HUES64 (cell line): ENCODE measurements around the gene AGXT.

ENCODE experiments used
- H3K27ac ChIP-seq: 2 replicates; pipeline ENCODE4 v1.7.0; 2013; ENCODE audit warnings: low read depth, low read length, inconsistent platforms
- H3K27me3 ChIP-seq: 2 replicates; pipeline ENCODE4 v1.6.1; 2013; ENCODE audit warnings: mild to moderate bottlenecking, low read length; ENCODE audit not compliant: insufficient read depth
- H3K36me3 ChIP-seq: 2 replicates; pipeline ENCODE4 v1.6.1; 2013; ENCODE audit warnings: mild to moderate bottlenecking, low read length; ENCODE audit not compliant: insufficient read depth
- H3K4me1 ChIP-seq: 2 replicates; pipeline ENCODE4 v1.6.1; 2013; ENCODE audit warnings: mild to moderate bottlenecking, low read length, moderate library complexity; ENCODE audit not compliant: insufficient read depth
- H3K4me3 ChIP-seq: 2 replicates; pipeline ENCODE4 v1.5.1; 2013; ENCODE audit warnings: mild to moderate bottlenecking, low read length, moderate library complexity
- H3K9ac ChIP-seq: 2 replicates; pipeline ENCODE4 v1.6.1; 2013; ENCODE audit warnings: mild to moderate bottlenecking, low read depth, low read length
- H3K9me3 ChIP-seq: 2 replicates; pipeline ENCODE4 v1.6.1; 2013; ENCODE audit warnings: low read depth, low read length; ENCODE audit not compliant: insufficient read depth
- WGBS: fragments of 150-250, 120-280 bp; methylation state at CpG from one replicate; pipeline ENCODE4 v1.1.7; 2013; ENCODE audit warnings: missing lambda C conversion rate; 5-methylcytosine and 5-hydroxymethylcytosine counted together

AGXT gene

GRCh38 chr2:240857039-240858008 lies 11.3 kb upstream of the AGXT start:
- H3K27ac ChIP-seq, result no peak overlapping the region
- no peak overlapping the region for H3K9ac ChIP-seq
- WGBS, result 90% methylated on average over 21 of the region's 21 CpGs

GRCh38 chr2:240858321-240858720 lies 10.3 kb upstream of the AGXT start:
- H3K36me3 ChIP-seq, result no peaks in the 10 kb centered on the region
- no peak overlapping the region for H3K9ac ChIP-seq
- 94% methylated on average over 13 of the region's 13 CpGs for WGBS

More at GRCh38 chr2:240857039-240858008, 11.3 kb upstream of the AGXT start:
- Histone ChIP-seq H3K9me3 (no peaks in the 10 kb centered on the region; the same call in 1 of the 2 replicates), H3K27me3 (no peaks in the 10 kb centered on the region; the same call in 1 of the 2 replicates), H3K36me3 (no peaks in the 10 kb centered on the region), H3K4me3 (no peak overlapping the region), H3K4me1 (no peaks in the 10 kb centered on the region)

GRCh38 chr2:240858871-240859270 lies 9.8 kb upstream of the AGXT start:
- H3K9me3 ChIP-seq, result no peaks in the 10 kb centered on the region; the same call in 1 of the 2 replicates
- H3K27me3 ChIP-seq, result no peaks in the 10 kb centered on the region; the same call in 1 of the 2 replicates
- no peak overlapping the region for H3K9ac ChIP-seq
- H3K27ac ChIP-seq, result no peak overlapping the region
- 94% methylated on average over 10 of the region's 10 CpGs for WGBS
- H3K36me3 ChIP-seq, result no peaks in the 10 kb centered on the region
- H3K4me1 ChIP-seq, result no peaks in the 10 kb centered on the region
- no peak overlapping the region for H3K4me3 ChIP-seq

More at GRCh38 chr2:240858321-240858720, 10.3 kb upstream of the AGXT start:
- no peaks in the 10 kb centered on the region; the same call in 1 of the 2 replicates for H3K27me3 ChIP-seq
- H3K9me3 ChIP-seq, result no peaks in the 10 kb centered on the region; the same call in 1 of the 2 replicates
- H3K27ac ChIP-seq, result no peak overlapping the region
- H3K4me1 ChIP-seq, result no peaks in the 10 kb centered on the region
- no peak overlapping the region for H3K4me3 ChIP-seq

DNA sequence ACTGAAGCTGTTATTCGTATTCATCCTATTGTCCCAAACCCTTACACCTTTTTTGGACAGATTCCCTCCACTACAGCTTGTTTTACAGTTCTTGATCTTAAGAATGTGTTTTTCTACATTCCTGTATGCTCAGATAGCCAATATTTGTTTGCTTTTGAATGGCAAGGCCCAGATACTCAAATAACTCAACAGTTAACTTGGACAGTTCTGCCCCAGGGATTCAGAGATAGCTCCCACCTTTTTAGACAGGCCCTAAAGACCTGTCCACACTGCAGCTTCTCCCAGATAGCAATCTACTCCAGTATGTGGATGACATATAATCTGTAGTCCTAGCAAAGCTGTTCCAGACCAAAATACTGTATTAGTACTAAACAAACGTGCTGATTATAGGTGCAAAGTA lies 7.1 kb upstream of the AGXT start:
- no peak overlapping the region for H3K9ac ChIP-seq
- 98% methylated on average over 2 of the region's 2 CpGs for WGBS
- H3K27me3 ChIP-seq, result no peaks in the 10 kb centered on the region; the same call in 1 of the 2 replicates
- H3K9me3 ChIP-seq, result no peaks in the 10 kb centered on the region
- no peaks in the 10 kb centered on the region for H3K4me1 ChIP-seq
- no peak overlapping the region for H3K4me3 ChIP-seq
- H3K27ac ChIP-seq, result no peak overlapping the region
- no peaks in the 10 kb centered on the region for H3K36me3 ChIP-seq

DNA sequence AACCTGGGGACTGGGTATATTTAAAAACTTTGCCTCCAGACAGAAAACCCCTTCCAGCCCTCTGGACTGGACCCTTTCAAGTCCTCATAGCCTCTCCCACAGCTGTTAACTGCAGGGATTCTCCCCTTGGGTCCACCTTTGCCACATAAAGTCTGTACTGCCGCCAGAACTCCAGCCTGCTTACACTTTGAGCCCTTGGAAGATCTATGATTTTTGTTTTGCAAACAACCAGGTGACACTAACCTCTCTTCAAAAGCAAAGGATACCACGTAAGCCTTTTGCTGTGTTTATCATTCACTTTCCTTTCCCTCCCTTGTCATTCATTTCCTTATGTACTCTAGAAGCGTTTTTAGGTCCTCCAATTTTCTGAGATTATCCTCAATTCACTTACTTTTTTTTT lies 4.1 kb upstream of the AGXT start:
- H3K36me3 ChIP-seq, result no peaks in the 10 kb centered on the region
- no peak overlapping the region for H3K27ac ChIP-seq
- 83% methylated on average over 3 of the region's 3 CpGs for WGBS
- H3K27me3 ChIP-seq, result no peaks in the 10 kb centered on the region
- H3K9ac ChIP-seq, result no peak overlapping the region
- no peak overlapping the region for H3K4me3 ChIP-seq
- H3K9me3 ChIP-seq, result no peaks in the 10 kb centered on the region
- H3K4me1 ChIP-seq, result no peaks in the 10 kb centered on the region

DNA sequence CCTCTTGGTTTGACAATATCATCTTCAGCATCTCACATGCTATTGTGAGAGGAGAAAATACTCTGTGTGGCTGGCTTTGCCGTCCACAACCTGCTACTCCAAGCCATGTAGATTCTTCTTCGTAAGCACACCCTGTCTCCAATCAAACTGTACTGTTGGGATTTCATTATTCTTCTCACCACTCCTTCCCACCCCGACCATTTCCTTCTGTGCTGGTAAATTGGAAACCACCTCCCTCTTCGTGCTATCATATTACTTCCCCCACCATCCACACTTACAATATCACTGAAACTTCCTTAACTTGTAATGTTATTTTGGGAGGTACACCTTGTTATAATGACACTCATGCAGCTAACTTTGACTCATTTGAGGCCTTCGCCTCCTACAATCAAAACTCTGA lies 3.2 kb upstream of the AGXT start:
- Histone ChIP-seq H3K4me3 (no peak overlapping the region), H3K27me3 (no peaks in the 10 kb centered on the region), H3K9ac (no peak overlapping the region), H3K9me3 (no peaks in the 10 kb centered on the region), H3K36me3 (no peaks in the 10 kb centered on the region), H3K27ac (no peak overlapping the region), H3K4me1 (no peaks in the 10 kb centered on the region)
- WGBS, result 93% methylated on average over 5 of the region's 5 CpGs

DNA sequence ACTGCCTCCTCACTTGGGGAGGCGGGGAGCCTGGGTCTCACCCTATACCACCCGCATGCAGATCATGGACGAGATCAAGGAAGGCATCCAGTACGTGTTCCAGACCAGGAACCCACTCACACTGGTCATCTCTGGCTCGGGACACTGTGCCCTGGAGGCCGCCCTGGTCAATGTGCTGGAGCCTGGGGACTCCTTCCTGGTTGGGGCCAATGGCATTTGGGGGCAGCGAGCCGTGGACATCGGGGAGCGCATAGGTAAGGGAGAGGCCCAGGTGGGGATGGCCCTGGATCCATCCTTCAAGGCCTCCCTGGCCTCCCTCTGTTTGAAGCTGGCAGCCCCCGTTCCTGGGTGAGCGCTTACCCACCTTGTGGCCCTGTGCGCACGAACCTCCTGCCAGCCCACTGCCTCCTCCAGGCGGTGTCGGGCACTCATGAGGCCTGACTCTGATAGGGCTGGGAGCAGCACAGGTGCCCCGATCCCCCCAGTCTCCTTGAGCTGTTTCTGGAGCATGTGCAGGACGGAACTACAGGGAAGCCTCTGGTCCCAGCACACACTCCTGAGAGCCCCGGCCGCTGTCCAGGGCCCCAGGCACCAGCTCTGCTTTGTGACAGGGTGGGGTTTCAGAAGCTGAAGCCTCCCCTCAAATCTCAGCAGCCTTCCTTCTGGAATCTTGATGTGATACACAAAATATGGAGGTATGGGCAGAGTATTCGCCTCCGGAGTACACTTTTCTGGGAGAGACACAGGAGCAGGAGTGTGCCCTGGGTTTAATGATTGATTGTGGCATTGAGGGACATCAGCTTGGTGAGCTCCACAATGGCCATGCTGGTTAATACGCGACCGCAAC lies 708 bp downstream of the AGXT start:
- WGBS, result 95% methylated on average over 25 of the region's 25 CpGs
- no peaks in the 10 kb centered on the region for H3K4me1 ChIP-seq
- no peaks in the 10 kb centered on the region for H3K9me3 ChIP-seq
- no peak overlapping the region for H3K27ac ChIP-seq
- H3K9ac ChIP-seq, result no peak overlapping the region
- H3K27me3 ChIP-seq, result no peaks in the 10 kb centered on the region
- no peak overlapping the region for H3K4me3 ChIP-seq
- H3K36me3 ChIP-seq, result no peaks in the 10 kb centered on the region

GRCh38 chr2:240869956-240870875 lies 1.6 kb downstream of the AGXT start:
- no peaks in the 10 kb centered on the region for H3K27me3 ChIP-seq
- H3K9ac ChIP-seq, result no peak overlapping the region
- H3K27ac ChIP-seq, result no peak overlapping the region
- no peak overlapping the region for H3K4me3 ChIP-seq
- no peaks in the 10 kb centered on the region for H3K9me3 ChIP-seq
- no peaks in the 10 kb centered on the region for H3K36me3 ChIP-seq
- 94% methylated on average over 15 of the region's 15 CpGs for WGBS
- no peaks in the 10 kb centered on the region for H3K4me1 ChIP-seq

DNA sequence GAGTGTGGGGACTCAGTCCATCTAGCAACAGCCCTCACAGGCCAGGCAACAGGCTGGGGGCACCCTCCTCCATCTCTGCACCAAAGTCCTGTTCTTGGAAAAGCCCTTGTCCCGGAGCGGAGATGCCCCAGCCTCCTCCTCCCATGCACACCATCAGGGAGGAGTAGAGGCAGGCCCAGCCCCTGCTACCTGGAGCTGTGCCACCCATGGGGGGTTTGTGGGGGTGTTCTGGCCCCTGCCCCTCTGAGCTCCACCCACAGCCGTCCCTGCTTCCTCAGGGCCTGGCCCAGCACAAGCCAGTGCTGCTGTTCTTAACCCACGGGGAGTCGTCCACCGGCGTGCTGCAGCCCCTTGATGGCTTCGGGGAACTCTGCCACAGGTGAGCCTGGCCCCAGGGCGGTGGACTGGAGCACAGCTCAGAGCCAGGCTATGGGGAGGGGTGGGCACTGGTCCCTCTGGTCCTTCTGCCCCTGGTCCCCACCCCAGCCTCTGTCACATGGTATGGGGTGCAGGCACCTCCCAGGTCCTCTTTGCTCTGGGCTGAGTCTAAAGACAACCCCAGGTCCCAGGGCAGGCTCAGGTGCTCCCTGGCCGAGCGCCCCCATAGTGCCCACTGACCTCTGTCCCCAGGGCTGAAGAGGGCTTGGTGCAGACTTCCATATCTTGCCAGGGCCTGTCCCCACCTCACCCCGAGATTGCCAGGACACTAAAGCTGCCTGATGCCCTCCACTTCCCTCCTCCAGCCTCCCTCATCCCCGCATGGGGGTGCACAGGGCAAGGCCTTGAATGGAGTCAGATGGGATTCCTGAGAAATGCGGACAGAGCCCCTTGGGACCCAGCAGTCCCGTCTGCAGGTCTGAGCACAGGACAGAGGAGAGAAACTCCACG lies 2.7 kb downstream of the AGXT start:
- WGBS, result 93% methylated on average over 16 of the region's 16 CpGs
- Histone ChIP-seq H3K4me1 (no peaks in the 10 kb centered on the region), H3K9me3 (no peaks in the 10 kb centered on the region), H3K36me3 (no peaks in the 10 kb centered on the region), H3K27me3 (no peaks in the 10 kb centered on the region), H3K27ac (no peak overlapping the region), H3K4me3 (no peak overlapping the region), H3K9ac (no peak overlapping the region)
